HG02588 (cell line): ENCODE data around the gene AUNIP.

ENCODE experiments used
- ATAC-seq: cut with Tn5 transposase; IDR thresholded peaks from one replicate; pipeline ENCODE4 v1.9.1; 2021; ENCODE audit warnings: mild to moderate bottlenecking, moderate library complexity; ENCODE audit not compliant: unreplicated experiment

Gene AUNIP

GRCh38 chr1:25798666-25799351, 60.4 kb downstream of the AUNIP start:
- no peak for ATAC-seq

GRCh38 chr1:25797939-25798338, 61.3 kb downstream of the AUNIP start:
- no peak for ATAC-seq

- ATAC-seq, result no peak
These were observed 62.3 kb downstream of the AUNIP start for GRCh38 chr1:25796811-25797458.

GRCh38 chr1:25795946-25796810, 63.1 kb downstream of the AUNIP start:
- ATAC-seq, result no peak

- no peak for ATAC-seq
These were observed 64.0 kb downstream of the AUNIP start for GRCh38 chr1:25795211-25795610.

GRCh38 chr1:25794325-25794724, 64.9 kb downstream of the AUNIP start:
- no peak for ATAC-seq

GRCh38 chr1:25793585-25794170, 65.6 kb downstream of the AUNIP start:
- ATAC-seq, result no peak

- no peak for ATAC-seq
These were observed 67.1 kb downstream of the AUNIP start for GRCh38 chr1:25792115-25792514.

- no peak for ATAC-seq
These were observed 68.8 kb downstream of the AUNIP start for GRCh38 chr1:25790472-25790871.

GRCh38 chr1:25787760-25788166, 71.5 kb downstream of the AUNIP start:
- ATAC-seq, result no peak

- no peak for ATAC-seq
These were observed 72.1 kb downstream of the AUNIP start for GRCh38 chr1:25786887-25787759.

GRCh38 chr1:25785333-25786067, 73.8 kb downstream of the AUNIP start:
- ATAC-seq, result no peak

GRCh38 chr1:25784575-25785051, 74.6 kb downstream of the AUNIP start:
- ATAC-seq, result no peak
